ENCODE data around the gene SETD1B.

SETD1B gene

GRCh38 chr12:121797937-121798786 lies 5.6 kb upstream of the SETD1B start:
- no peaks in the 10 kb centered on the region for H3K9me2 ChIP-seq (replicated peaks; ENCODE audit: low read depth, low read length)
- peak overlapping the region; percentile 46 for H3K9ac ChIP-seq (ENCODE audit: low read depth, low read length, poor library complexity, severe bottlenecking)
- peak overlapping the region; percentile 89 for H3K4me2 ChIP-seq (ENCODE audit: low read depth, low read length, poor library complexity, severe bottlenecking)
- no peak overlapping the region for H2AFZ ChIP-seq (ENCODE audit: low read length)
- H4K20me1 ChIP-seq (ENCODE audit: insufficient read depth, low read length, poor library complexity, severe bottlenecking): peaks cover 39% of the 10 kb centered on the region
- H3K36me3 ChIP-seq (ENCODE audit: insufficient read depth, low read length): 0 out of 2 replicates have a peak, but pooled peaks cover 5% of the 10 kb centered on the region
- H3F3A ChIP-seq (ENCODE audit: low read depth): peaks cover 7% of the 10 kb centered on the region; the same call in 1 of the 2 replicates
- peaks cover 28% of the 10 kb centered on the region for H3K4me1 ChIP-seq (ENCODE audit: insufficient read depth, low read length, poor library complexity, severe bottlenecking)
- H3K4me3 ChIP-seq (ENCODE audit: low read length, poor library complexity, severe bottlenecking): peak overlapping the region; percentile 68
- H3K79me2 ChIP-seq (ENCODE audit: insufficient read depth, low read length): peaks cover 71% of the 10 kb centered on the region
- peaks cover 6% of the 10 kb centered on the region for H3K27me3 ChIP-seq (ENCODE audit: insufficient read depth, low read length, poor library complexity, severe bottlenecking)
- TF ChIP-seq CTCF (conservative IDR thresholded peaks at IDR 0.05; ENCODE audit: low read length) (no peak), EZH2phosphoT487 (IDR thresholded peaks at IDR 0.05; ENCODE audit: borderline replicate concordance) (no peak)
- H3K9me3 ChIP-seq (ENCODE audit: insufficient read depth, low read depth, low read length): no peaks in the 10 kb centered on the region

GRCh38 chr12:121798787-121799155 lies 5.0 kb upstream of the SETD1B start:
- Histone ChIP-seq H3K79me2 (ENCODE audit: insufficient read depth, low read length) (peaks cover 68% of the 10 kb centered on the region), H4K20me1 (ENCODE audit: insufficient read depth, low read length, poor library complexity, severe bottlenecking) (peaks cover 39% of the 10 kb centered on the region), H3K36me3 (ENCODE audit: insufficient read depth, low read length) (0 out of 2 replicates have a peak, but pooled peaks cover 5% of the 10 kb centered on the region), H2AFZ (ENCODE audit: low read length) (no peak overlapping the region), H3K4me2 (ENCODE audit: low read depth, low read length, poor library complexity, severe bottlenecking) (peak overlapping the region; percentile 89), H3K9me3 (ENCODE audit: insufficient read depth, low read depth, low read length) (no peaks in the 10 kb centered on the region), H3K27me3 (ENCODE audit: insufficient read depth, low read length, poor library complexity, severe bottlenecking) (peaks cover 6% of the 10 kb centered on the region), H3K9me2 (replicated peaks; ENCODE audit: low read depth, low read length) (no peaks in the 10 kb centered on the region), H3K4me1 (ENCODE audit: insufficient read depth, low read length, poor library complexity, severe bottlenecking) (peaks cover 28% of the 10 kb centered on the region), H3K4me3 (ENCODE audit: low read length, poor library complexity, severe bottlenecking) (peak overlapping the region; percentile 68), H3F3A (ENCODE audit: low read depth) (peaks cover 12% of the 10 kb centered on the region; the same call in 1 of the 2 replicates), H3K9ac (ENCODE audit: low read depth, low read length, poor library complexity, severe bottlenecking) (peak overlapping the region; percentile 46)
- TF ChIP-seq EZH2phosphoT487 (IDR thresholded peaks at IDR 0.05; ENCODE audit: borderline replicate concordance): no peak
- no peak for TF ChIP-seq CTCF (conservative IDR thresholded peaks at IDR 0.05; ENCODE audit: low read length)

GRCh38 chr12:121799156-121799841 lies 4.5 kb upstream of the SETD1B start:
- peak overlapping the region; percentile 94 for H3K4me3 ChIP-seq (ENCODE audit: low read length, poor library complexity, severe bottlenecking)
- peaks cover 68% of the 10 kb centered on the region for H3K79me2 ChIP-seq (ENCODE audit: insufficient read depth, low read length)
- no peaks in the 10 kb centered on the region for H3K9me2 ChIP-seq (replicated peaks; ENCODE audit: low read depth, low read length)
- H3K4me2 ChIP-seq (ENCODE audit: low read depth, low read length, poor library complexity, severe bottlenecking): peak overlapping the region; percentile 89
- no peak overlapping the region for H2AFZ ChIP-seq (ENCODE audit: low read length)
- H3K27me3 ChIP-seq (ENCODE audit: insufficient read depth, low read length, poor library complexity, severe bottlenecking): peaks cover 6% of the 10 kb centered on the region
- H3F3A ChIP-seq (ENCODE audit: low read depth): peaks cover 12% of the 10 kb centered on the region; the same call in 1 of the 2 replicates
- 0 out of 2 replicates have a peak, but pooled peaks cover 5% of the 10 kb centered on the region for H3K36me3 ChIP-seq (ENCODE audit: insufficient read depth, low read length)
- H3K9ac ChIP-seq (ENCODE audit: low read depth, low read length, poor library complexity, severe bottlenecking): peak overlapping the region; percentile 100
- peaks cover 39% of the 10 kb centered on the region for H4K20me1 ChIP-seq (ENCODE audit: insufficient read depth, low read length, poor library complexity, severe bottlenecking)
- TF ChIP-seq CTCF (conservative IDR thresholded peaks at IDR 0.05; ENCODE audit: low read length) (no peak), EZH2phosphoT487 (IDR thresholded peaks at IDR 0.05; ENCODE audit: borderline replicate concordance) (no peak)
- H3K9me3 ChIP-seq (ENCODE audit: insufficient read depth, low read depth, low read length): no peaks in the 10 kb centered on the region
- peaks cover 28% of the 10 kb centered on the region for H3K4me1 ChIP-seq (ENCODE audit: insufficient read depth, low read length, poor library complexity, severe bottlenecking)
